HG02970 (cell line): ENCODE data around the gene TNNT1.

ENCODE experiments used
- ATAC-seq: cut with Tn5 transposase; IDR thresholded peaks from one replicate; pipeline ENCODE4 v1.9.1; 2021; ENCODE audit warnings: mild to moderate bottlenecking, moderate library complexity, moderate number of reproducible peaks; ENCODE audit not compliant: unreplicated experiment, low FRiP score

TNNT1 gene

DNA sequence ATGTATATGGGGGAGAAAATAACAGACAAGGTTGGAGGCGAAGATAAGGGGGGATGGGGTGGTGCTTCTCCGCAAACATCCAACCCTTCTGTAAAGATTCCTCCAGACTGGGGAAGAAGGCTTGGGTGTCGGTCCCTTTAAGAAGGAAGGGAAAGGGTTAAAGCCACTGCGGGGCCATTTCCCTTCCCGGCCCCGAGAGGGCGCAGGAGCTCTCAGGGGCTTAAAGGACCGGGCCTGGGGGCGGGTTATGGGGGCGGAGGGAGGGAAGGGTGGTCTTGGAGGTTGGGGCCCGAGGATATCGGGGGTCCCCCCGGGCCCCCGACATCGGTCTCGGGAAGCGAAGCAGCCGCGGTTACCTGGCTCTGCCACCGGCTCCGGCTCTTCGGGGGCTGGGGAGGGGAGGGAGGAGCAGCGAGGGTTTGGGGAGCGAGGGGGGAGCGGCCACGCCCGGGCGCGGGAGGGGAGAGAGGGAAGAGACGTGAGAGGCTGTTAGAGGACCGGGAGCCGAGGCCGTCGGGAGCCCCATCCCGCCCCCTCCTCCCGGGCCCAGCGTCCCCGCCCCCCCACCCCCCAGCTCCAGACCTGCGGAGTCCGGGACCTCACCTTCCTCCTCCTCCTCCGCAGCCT is 2.8 kb downstream of the TNNT1 start:
- ATAC-seq = no peak

GRCh38 chr19:55145232-55145631 is 3.8 kb downstream of the TNNT1 start:
- no peak for ATAC-seq

DNA sequence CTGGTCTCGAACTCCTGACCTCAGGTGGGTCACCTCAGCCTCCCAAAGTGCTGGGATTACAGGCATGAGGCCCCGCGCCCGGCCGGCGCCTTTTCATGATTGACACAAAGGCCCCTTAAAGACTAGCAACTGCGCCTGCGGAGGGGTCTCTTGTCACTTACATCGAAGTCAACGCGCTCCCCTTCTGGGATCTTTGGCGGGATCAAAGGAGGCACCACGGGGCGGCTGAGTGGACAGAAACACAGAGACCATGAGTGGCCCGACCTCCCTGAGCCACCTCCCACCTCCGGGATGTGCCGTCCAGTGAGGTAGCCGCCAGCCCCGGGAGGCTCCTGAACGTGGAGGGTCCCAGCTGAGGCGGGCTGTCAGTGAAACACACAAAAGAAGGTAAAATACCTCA is 7.3 kb downstream of the TNNT1 start:
- ATAC-seq = no peak

DNA sequence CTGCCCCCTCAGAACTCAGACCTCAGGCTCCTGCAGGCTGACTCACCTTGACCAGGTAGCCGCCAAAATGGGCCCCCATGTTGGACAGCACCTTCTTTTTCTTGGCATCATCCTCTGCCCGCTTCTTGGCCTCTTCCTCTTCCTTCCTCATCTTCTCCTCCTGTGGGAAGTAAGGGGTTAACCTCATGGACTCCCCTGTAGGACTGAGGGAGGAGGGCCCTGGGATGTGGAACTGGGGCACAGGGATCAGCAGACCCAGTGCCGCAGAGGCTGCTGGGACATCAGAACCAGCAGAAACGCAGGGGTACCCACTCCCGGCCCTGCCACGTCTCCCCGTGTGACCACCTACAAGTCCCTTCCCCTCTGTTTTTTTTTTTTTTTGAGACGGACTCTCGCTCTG is 11.1 kb downstream of the TNNT1 start:
- no peak for ATAC-seq

GRCh38 chr19:55136399-55137102 is 12.5 kb downstream of the TNNT1 start:
- ATAC-seq = no peak

- ATAC-seq = no peak
These were observed 14.3 kb downstream of the TNNT1 start for GRCh38 chr19:55134736-55135135.

DNA sequence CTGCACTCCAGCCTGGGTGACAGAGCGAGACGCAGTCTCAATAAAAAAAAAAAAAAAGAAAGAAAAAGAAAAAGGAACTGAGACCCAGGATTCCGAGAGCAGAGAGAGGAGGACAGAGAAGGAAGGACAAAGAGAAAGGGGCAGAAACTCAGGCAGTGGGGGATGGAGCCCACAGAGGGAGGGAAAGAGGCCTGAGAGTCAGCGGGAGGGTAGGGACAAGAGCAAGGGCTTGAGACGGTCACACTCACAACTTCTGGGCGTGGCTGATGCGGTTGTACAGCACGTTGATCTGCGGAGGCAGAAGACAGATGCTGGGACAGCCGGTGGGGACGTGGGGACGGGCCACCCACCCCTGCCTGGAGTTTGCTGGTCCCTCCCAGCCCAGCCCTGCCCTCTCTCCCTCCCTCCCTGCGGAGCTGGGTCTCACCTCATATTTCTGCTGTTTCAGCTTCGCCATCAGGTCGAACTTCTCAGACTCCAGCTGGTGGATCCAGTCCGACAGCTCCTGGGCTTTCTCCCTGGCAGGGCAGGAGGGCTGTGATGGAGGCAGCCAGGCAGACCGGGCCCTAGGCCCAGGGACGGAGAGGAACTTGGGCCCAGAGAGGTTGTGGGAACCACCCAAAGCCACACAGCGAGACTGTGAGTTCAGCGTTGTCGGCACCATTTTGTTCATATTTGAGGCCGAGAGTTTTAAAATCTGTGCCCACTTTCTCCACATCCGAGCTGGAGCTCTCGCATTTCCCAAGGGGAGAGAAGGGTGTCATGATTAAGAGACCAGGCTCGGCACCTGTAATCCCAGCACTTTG is 15.2 kb downstream of the TNNT1 start:
- no peak for ATAC-seq

GRCh38 chr19:55132453-55133129 is 16.4 kb downstream of the TNNT1 start:
- ATAC-seq = no peak

DNA sequence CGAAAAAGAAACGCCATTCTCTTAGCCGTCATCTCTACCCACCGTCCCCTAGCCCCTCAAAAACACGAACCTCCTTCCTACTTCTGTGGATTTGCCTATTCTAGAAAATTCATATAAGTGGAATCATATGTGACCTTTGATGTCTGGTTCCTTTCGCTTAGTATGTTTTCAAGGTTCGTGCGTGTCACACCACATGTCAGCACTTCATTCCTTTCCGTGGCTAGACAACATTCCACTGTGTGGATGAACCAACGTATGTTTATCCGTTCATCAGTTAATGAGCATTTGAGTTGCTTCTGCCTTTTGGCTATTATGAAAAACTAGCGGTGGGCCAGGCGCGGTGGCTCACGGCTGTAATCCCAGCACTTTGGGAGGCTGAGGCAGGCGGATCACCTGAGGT is 17.6 kb downstream of the TNNT1 start:
- no peak for ATAC-seq

GRCh38 chr19:55119053-55119452 is 30.0 kb downstream of the TNNT1 start:
- ATAC-seq = no peak

DNA sequence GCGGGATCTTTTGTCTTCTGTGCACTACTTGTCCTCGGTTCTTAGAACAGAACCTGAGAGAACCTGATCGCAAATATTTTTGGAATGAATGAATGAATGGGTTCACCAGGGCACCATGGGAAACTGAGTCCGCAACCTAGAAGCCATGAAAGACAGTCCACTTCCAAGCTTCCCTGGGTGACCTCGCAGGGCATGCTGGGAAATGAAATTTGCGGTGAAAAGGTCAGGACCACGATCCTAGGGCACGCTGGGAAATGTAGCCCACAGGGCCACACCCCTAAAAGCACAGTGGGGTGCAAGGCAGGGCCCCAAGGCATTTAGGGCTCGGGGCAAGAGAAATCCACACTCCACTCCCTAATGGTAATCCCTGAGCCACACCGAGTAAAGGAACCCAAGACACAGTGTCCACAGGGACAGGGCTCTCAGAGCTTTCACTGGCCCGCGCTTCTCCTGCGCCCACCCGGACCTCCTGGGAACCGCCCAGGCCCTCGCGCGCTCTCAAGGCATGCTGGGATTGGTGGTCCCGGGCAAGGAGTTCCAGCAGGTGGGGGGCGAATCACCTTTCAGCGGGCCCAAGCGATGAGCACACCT is 30.5 kb downstream of the TNNT1 start:
- no peak for ATAC-seq

- peak; percentile 87 for ATAC-seq
These were observed 31.2 kb downstream of the TNNT1 start for GRCh38 chr19:55117663-55118391.

GRCh38 chr19:55116859-55117662 is 31.9 kb downstream of the TNNT1 start, which contains the start of gene PPP1R12C:
PPP1R12C (minus strand) TSS chr19:55117637; CDS start chr19:55117543, 94 bp downstream.
- peak; percentile 8 for ATAC-seq

GRCh38 chr19:55116232-55116858 is 32.7 kb downstream of the TNNT1 start:
- ATAC-seq = no peak

GRCh38 chr19:55115446-55116065 is 33.5 kb downstream of the TNNT1 start:
- ATAC-seq = no peak

DNA sequence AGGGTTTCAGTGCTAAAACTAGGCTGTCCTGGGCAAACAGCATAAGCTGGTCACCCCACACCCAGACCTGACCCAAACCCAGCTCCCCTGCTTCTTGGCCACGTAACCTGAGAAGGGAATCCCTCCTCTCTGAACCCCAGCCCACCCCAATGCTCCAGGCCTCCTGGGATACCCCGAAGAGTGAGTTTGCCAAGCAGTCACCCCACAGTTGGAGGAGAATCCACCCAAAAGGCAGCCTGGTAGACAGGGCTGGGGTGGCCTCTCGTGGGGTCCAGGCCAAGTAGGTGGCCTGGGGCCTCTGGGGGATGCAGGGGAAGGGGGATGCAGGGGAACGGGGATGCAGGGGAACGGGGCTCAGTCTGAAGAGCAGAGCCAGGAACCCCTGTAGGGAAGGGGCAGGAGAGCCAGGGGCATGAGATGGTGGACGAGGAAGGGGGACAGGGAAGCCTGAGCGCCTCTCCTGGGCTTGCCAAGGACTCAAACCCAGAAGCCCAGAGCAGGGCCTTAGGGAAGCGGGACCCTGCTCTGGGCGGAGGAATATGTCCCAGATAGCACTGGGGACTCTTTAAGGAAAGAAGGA is 34.4 kb downstream of the TNNT1 start:
- no peak for ATAC-seq

- ATAC-seq = no peak
These were observed 35.4 kb downstream of the TNNT1 start for GRCh38 chr19:55113570-55114039.
